RWPE2 (cell line): ENCODE measurements around the gene C2orf69.
"Not testable (repeated sequence)": the region's sequence is repeated elsewhere in the genome, so short reads cannot be mapped to it uniquely, and the experiment has no call there.

ENCODE experiments used
- ATAC-seq: fragments of 200-7000 bp; cut with Tn5 transposase; 3 replicates; pipeline ENCODE4 v1.9.1; 2021; ENCODE audit warnings: low read depth
- DNase-seq: peaks from one replicate; pipeline ENCODE4 v3.0.0-alpha.2; 2020; ENCODE audit warnings: low spot score
- H3K27ac ChIP-seq: fragments of 450-650 bp; 2 replicates; pipeline ENCODE4 v1.5.1; 2017; ENCODE audit warnings: mild to moderate bottlenecking; ENCODE audit not compliant: poor library complexity, severe bottlenecking
- H3K27me3 ChIP-seq: fragments of 250-450 bp; sonication (Bioruptor Pico); 2 replicates; pipeline ENCODE4 v1.5.1; 2021; ENCODE audit warnings: mild to moderate bottlenecking, moderate library complexity; ENCODE audit not compliant: insufficient read depth, poor library complexity, severe bottlenecking
- H3K36me3 ChIP-seq: fragments of 250-450 bp; sonication (Bioruptor Pico); 2 replicates; pipeline ENCODE4 v1.5.1; 2020; ENCODE audit warnings: low read depth, mild to moderate bottlenecking, moderate library complexity
- H3K4me1 ChIP-seq: fragments of 250-450 bp; sonication (Bioruptor Pico); 2 replicates; pipeline ENCODE4 v1.5.1; 2021; ENCODE audit warnings: mild to moderate bottlenecking, moderate library complexity; ENCODE audit not compliant: insufficient read depth, poor library complexity, severe bottlenecking
- H3K4me3 ChIP-seq: fragments of 250-450 bp; sonication (Bioruptor Pico); 2 replicates; pipeline ENCODE4 v1.5.1; 2021; ENCODE audit warnings: mild to moderate bottlenecking, moderate library complexity; ENCODE audit not compliant: severe bottlenecking
- H3K9me3 ChIP-seq: fragments of 250-450 bp; sonication (Bioruptor Pico); 2 replicates; pipeline ENCODE4 v1.5.1; 2021; ENCODE audit warnings: mild to moderate bottlenecking, moderate library complexity; ENCODE audit not compliant: severe bottlenecking
- CTCF ChIP-seq: fragments of 450-650 bp; IDR thresholded peaks from one replicate; pipeline ENCODE4 v1.5.1; 2017; ENCODE audit warnings: mild to moderate bottlenecking, moderate library complexity; ENCODE audit not compliant: poor library complexity, severe bottlenecking

The C2orf69 gene

GRCh38 chr2:199902486-199903110, 8.5 kb upstream of the C2orf69 start:
- no peak overlapping the region for H3K27ac ChIP-seq
- H3K27me3 ChIP-seq: peaks cover 7% of the 10 kb centered on the region
- no peak overlapping the region for H3K4me3 ChIP-seq
- no peaks in the 10 kb centered on the region for H3K4me1 ChIP-seq
- no peak for DNase-seq
- no peaks in the 10 kb centered on the region for H3K36me3 ChIP-seq
- H3K9me3 ChIP-seq: no peaks in the 10 kb centered on the region
- no peak for TF ChIP-seq CTCF
- ATAC-seq: no peak

- Histone ChIP-seq H3K4me1 (no peaks in the 10 kb centered on the region), H3K9me3 (no peaks in the 10 kb centered on the region), H3K27ac (no peak overlapping the region), H3K36me3 (no peaks in the 10 kb centered on the region), H3K27me3 (peaks cover 7% of the 10 kb centered on the region), H3K4me3 (no peak overlapping the region)
- DNase-seq (no peak), ATAC-seq (no peak)
- TF ChIP-seq CTCF: no peak
Observed at GRCh38 chr2:199903111-199903510, 8.0 kb upstream of the C2orf69 start.

- DNase-seq (no peak), ATAC-seq (no peak)
- H3K9me3 ChIP-seq: no peaks in the 10 kb centered on the region
- H3K4me1 ChIP-seq: no peaks in the 10 kb centered on the region
- no peak overlapping the region for H3K4me3 ChIP-seq
- peaks cover 7% of the 10 kb centered on the region for H3K27me3 ChIP-seq
- no peaks in the 10 kb centered on the region for H3K36me3 ChIP-seq
- H3K27ac ChIP-seq: no peak overlapping the region
- TF ChIP-seq CTCF: no peak
Observed at GRCh38 chr2:199907008-199907714, 3.9 kb upstream of the C2orf69 start.

- peaks cover 15% of the 10 kb centered on the region for H3K4me1 ChIP-seq
- peaks cover 15% of the 10 kb centered on the region for H3K36me3 ChIP-seq
- no peak for TF ChIP-seq CTCF
- DNase-seq: no peak
- no peak for ATAC-seq
- peak overlapping the region; percentile 54 for H3K4me3 ChIP-seq
- no peaks in the 10 kb centered on the region for H3K27me3 ChIP-seq
- peak overlapping the region; percentile 69 for H3K27ac ChIP-seq
- H3K9me3 ChIP-seq: no peaks in the 10 kb centered on the region
Observed at GRCh38 chr2:199910338-199911051, 598 bp upstream of the C2orf69 start.

- H3K27ac ChIP-seq: peak overlapping the region; percentile 69
- TF ChIP-seq CTCF: no peak
- peaks cover 15% of the 10 kb centered on the region for H3K4me1 ChIP-seq
- H3K4me3 ChIP-seq: peak overlapping the region; percentile 54
- DNase-seq (no peak), ATAC-seq (no peak)
- H3K9me3 ChIP-seq: peaks cover 2% of the 10 kb centered on the region
- H3K36me3 ChIP-seq: peaks cover 27% of the 10 kb centered on the region
- no peaks in the 10 kb centered on the region for H3K27me3 ChIP-seq
Observed at GRCh38 chr2:199911877-199912161, 726 bp downstream of the C2orf69 start.

- not testable (repeated sequence) for DNase-seq, ATAC-seq, H3K27me3 ChIP-seq, H3K9me3 ChIP-seq
- Histone ChIP-seq H3K4me3 (peak overlapping the region; percentile 54), H3K27ac (peak overlapping the region; percentile 69), H3K4me1 (peaks cover 15% of the 10 kb centered on the region), H3K36me3 (peaks cover 35% of the 10 kb centered on the region)
Observed at GRCh38 chr2:199912553-199913114, 1.5 kb downstream of the C2orf69 start.
